NCI-H460 (cell line): ENCODE results near the gene MYLK3. TPM values are rescaled to one million over a fixed set of nuclear protein-coding genes. Genes with fewer than 3 reads are reported as not detected.

Experiments used
- DNase-seq: peaks from one replicate; pipeline ENCODE4 v3.0.0-alpha.2; 2016; ENCODE audit warnings: low read depth; ENCODE audit errors: extremely low read depth
- total RNA-seq: library from RNA; depleted of rRNA; stranded (reverse); fragments of >200 nt; shearing (Covaris generic); gene quantifications from 2 replicates; pipeline ENCODE4 v1.2.3, GENCODE V29; 2014

The MYLK3 gene
- total RNA-seq, 1 experiment from 2014 or later = 0.10 TPM

- DNase-seq = no peak
Measured at GRCh38 chr16:46762583-46762982, 14.4 kb upstream of the MYLK3 start.

GRCh38 chr16:46759309-46759708, 11.2 kb upstream of the MYLK3 start:
- no peak for DNase-seq

GRCh38 chr16:46757339-46758050, 9.4 kb upstream of the MYLK3 start:
- no peak for DNase-seq

GRCh38 chr16:46756772-46757171, 8.6 kb upstream of the MYLK3 start:
- no peak for DNase-seq

- no peak for DNase-seq
Measured at GRCh38 chr16:46753015-46753414, 4.9 kb upstream of the MYLK3 start.

- DNase-seq = no peak
Measured at GRCh38 chr16:46751381-46751780, 3.2 kb upstream of the MYLK3 start.

GRCh38 chr16:46748775-46749705, 896 bp upstream of the MYLK3 start:
- no peak for DNase-seq

- no peak for DNase-seq
Measured at GRCh38 chr16:46746821-46747776, 1.0 kb downstream of the MYLK3 start.

GRCh38 chr16:46745617-46746016, 2.5 kb downstream of the MYLK3 start:
- no peak for DNase-seq

- no peak for DNase-seq
Measured at GRCh38 chr16:46743232-46743719, 4.9 kb downstream of the MYLK3 start.

GRCh38 chr16:46739934-46740333, 8.2 kb downstream of the MYLK3 start:
- no peak for DNase-seq

- DNase-seq = no peak
Measured at GRCh38 chr16:46737621-46738214, 10.4 kb downstream of the MYLK3 start.

GRCh38 chr16:46736695-46737094, 11.4 kb downstream of the MYLK3 start:
- DNase-seq = no peak

GRCh38 chr16:46733319-46733830, 14.8 kb downstream of the MYLK3 start:
- no peak for DNase-seq

- DNase-seq = no peak
Measured at GRCh38 chr16:46732561-46732960, 15.6 kb downstream of the MYLK3 start.

- no peak for DNase-seq
Measured at GRCh38 chr16:46731691-46732555, 16.2 kb downstream of the MYLK3 start.

GRCh38 chr16:46730801-46731690, 17.1 kb downstream of the MYLK3 start:
- no peak for DNase-seq

GRCh38 chr16:46730126-46730525, 18.0 kb downstream of the MYLK3 start:
- DNase-seq = no peak
